H1 (cell line): Measurements from ENCODE around the gene BCL2. TPM values are rescaled to one million over a fixed set of nuclear protein-coding genes. Genes with fewer than 3 reads are reported as not detected.

ENCODE experiments used
- CTCF ChIA-PET: fragments of 300-600 bp; sonication (Branson Sonifier 250); formaldehyde crosslinking; loops from one replicate; lab custom pipeline; 2021; ENCODE audit not compliant: partially characterized antibody; lab: Charles Lee
- POLR2A ChIA-PET: fragments of 300-600 bp; sonication (Branson Sonifier 250); formaldehyde crosslinking; loops from one replicate; lab custom pipeline; 2021; ENCODE audit warnings: inconsistent platforms; ENCODE audit not compliant: partially characterized antibody; lab: Charles Lee
- DNase-seq, 2 experiments: peaks; one replicate each; pipeline versions ENCODE4 v3.0.0 to v3.0.0-alpha.2; 2010 to 2022; ENCODE audit warnings: low spot score in 2 of 2, low read depth in 1 of 2, mixed read lengths in 1 of 2
- FAIRE-seq: peaks from 2 replicates; lab custom pipeline; 2011; peaks lifted over from hg19 to GRCh38; lab: Jason Lieb, UNC
- H2AFZ ChIP-seq: 2 replicates; pipeline ENCODE4 v1.8.1; 2012; ENCODE audit warnings: low read length, inconsistent platforms
- H2AK5ac ChIP-seq: 2 replicates; pipeline ENCODE4 v1.6.1; 2013; ENCODE audit warnings: low read depth, low read length
- H2BK120ac ChIP-seq: replicated peaks from 2 replicates; pipeline ENCODE3; 2013; ENCODE audit warnings: low read depth, low read length, inconsistent platforms
- H2BK12ac ChIP-seq: 2 replicates; pipeline ENCODE4 v1.6.1; 2013; ENCODE audit warnings: low read depth, low read length
- H2BK15ac ChIP-seq: 2 replicates; pipeline ENCODE4 v1.6.1; 2013; ENCODE audit warnings: low read length
- H2BK20ac ChIP-seq: 2 replicates; pipeline ENCODE4 v1.6.1; 2013; ENCODE audit warnings: low read length
- H2BK5ac ChIP-seq: 2 replicates; pipeline ENCODE4 v1.6.1; 2013; ENCODE audit warnings: low read depth, low read length
- H3K14ac ChIP-seq: 2 replicates; pipeline ENCODE4 v1.6.1; 2013; ENCODE audit warnings: inconsistent platforms; ENCODE audit not compliant: insufficient read length
- H3K18ac ChIP-seq: 2 replicates; pipeline ENCODE4 v1.6.1; 2013; ENCODE audit warnings: low read length; ENCODE audit errors: extremely low read depth
- H3K23ac ChIP-seq: 2 replicates; pipeline ENCODE4 v1.6.1; 2013; ENCODE audit warnings: inconsistent platforms; ENCODE audit not compliant: insufficient read length
- H3K23me2 ChIP-seq: 2 replicates; pipeline ENCODE4 v1.6.1; 2013; ENCODE audit warnings: low read depth, low read length
- H3K27ac ChIP-seq: 2 replicates; pipeline ENCODE4 v1.6.1; 2011; ENCODE audit warnings: low read depth, low read length, inconsistent platforms
- H3K27me3 ChIP-seq, 4 experiments: replicated peaks in 1 of 4; 1 replicate in 1 of 4; 2 replicates in 3 of 4; pipeline versions ENCODE4 v1.6.1 to v1.8.1; 2011 to 2013; ENCODE audit warnings: low read length in 3 of 4, mild to moderate bottlenecking in 3 of 4, inconsistent platforms in 2 of 4, mixed read lengths in 2 of 4, moderate library complexity in 1 of 4; ENCODE audit not compliant: control insufficient read depth in 3 of 4, insufficient read depth in 3 of 4; ENCODE audit errors: extremely low read depth in 1 of 4
- H3K36me3 ChIP-seq, 4 experiments: 2 replicates each; pipeline versions ENCODE4 v1.6.1 to v1.8.1; 2011 to 2013; ENCODE audit warnings: mild to moderate bottlenecking in 4 of 4, low read length in 3 of 4, moderate library complexity in 2 of 4, control low read depth in 1 of 4, inconsistent platforms in 1 of 4; ENCODE audit not compliant: insufficient read depth in 4 of 4, control insufficient read depth in 2 of 4
- H3K4ac ChIP-seq: replicated peaks from 2 replicates; pipeline ENCODE3; 2013; ENCODE audit warnings: low read length, low read depth, mixed read lengths, inconsistent platforms; ENCODE audit not compliant: insufficient read length
- H3K4me1 ChIP-seq, 4 experiments: replicated peaks in 1 of 4; 1 replicate in 1 of 4; 2 replicates in 3 of 4; pipeline versions ENCODE4 v1.6.1 to v1.8.1; 2011 to 2013; ENCODE audit warnings: low read length in 3 of 4, inconsistent platforms in 2 of 4, mixed read lengths in 1 of 4; ENCODE audit not compliant: insufficient read depth in 4 of 4, control insufficient read depth in 3 of 4
- H3K4me2 ChIP-seq, 2 experiments: 2 replicates each; pipeline versions ENCODE4 v1.6.1 to v1.8.1; 2011 to 2013; ENCODE audit warnings: low read depth in 2 of 2, low read length in 2 of 2, control low read depth in 1 of 2, inconsistent platforms in 1 of 2, mild to moderate bottlenecking in 1 of 2; ENCODE audit not compliant: insufficient read depth in 1 of 2
- H3K4me3 ChIP-seq, 4 experiments: fragments of 200-600, 300-600 bp in 1 of 4; sonication (generic), shearing (Covaris generic), sonication (Bioruptor Twin) in 1 of 4; 2 replicates each; pipeline versions ENCODE4 v1.5.1 to v1.8.1; 2011 to 2016; ENCODE audit warnings: low read length in 4 of 4, low read depth in 3 of 4, control low read depth in 2 of 4, inconsistent platforms in 2 of 4, mild to moderate bottlenecking in 2 of 4, mixed read lengths in 1 of 4, moderate library complexity in 1 of 4; ENCODE audit not compliant: insufficient read depth in 2 of 4; ENCODE audit errors: extremely low read depth in 1 of 4
- H3K56ac ChIP-seq: replicated peaks from 2 replicates; pipeline ENCODE3; 2013; ENCODE audit warnings: low read depth, mild to moderate bottlenecking, mixed read lengths, low read length, inconsistent platforms; ENCODE audit not compliant: insufficient read length
- H3K79me1 ChIP-seq: 2 replicates; pipeline ENCODE4 v1.6.1; 2013; ENCODE audit warnings: low read depth, low read length, control low read depth
- H3K79me2 ChIP-seq, 2 experiments: 2 replicates each; pipeline versions ENCODE4 v1.6.1 to v1.8.1; 2012 to 2013; ENCODE audit warnings: low read length in 2 of 2, mild to moderate bottlenecking in 2 of 2, inconsistent platforms in 1 of 2; ENCODE audit not compliant: insufficient read depth in 2 of 2, control insufficient read depth in 1 of 2
- H3K9ac ChIP-seq, 4 experiments: replicated peaks in 1 of 4; 1 replicate in 1 of 4; 2 replicates in 3 of 4; pipeline versions ENCODE4 v1.6.1 to v1.8.1; 2011 to 2013; ENCODE audit warnings: low read depth in 3 of 4, low read length in 3 of 4, control low read depth in 2 of 4, mild to moderate bottlenecking in 2 of 4, moderate library complexity in 2 of 4, inconsistent platforms in 1 of 4; ENCODE audit errors: extremely low read depth in 1 of 4
- H3K9me3 ChIP-seq, 2 experiments: 2 replicates each; pipeline versions ENCODE4 v1.6.1 to v1.8.1; 2012 to 2013; ENCODE audit warnings: mild to moderate bottlenecking in 2 of 2, moderate library complexity in 2 of 2, control low read depth in 1 of 2, inconsistent platforms in 1 of 2, low read depth in 1 of 2, low read length in 1 of 2, mixed read lengths in 1 of 2; ENCODE audit not compliant: insufficient read depth in 2 of 2
- H4K20me1 ChIP-seq, 2 experiments: replicated peaks in 1 of 2; 2 replicates each; pipeline versions ENCODE3 to v1.8.1; 2011 to 2013; ENCODE audit warnings: inconsistent platforms in 2 of 2, low read length in 2 of 2, mild to moderate bottlenecking in 1 of 2; ENCODE audit not compliant: insufficient read depth in 2 of 2, control insufficient read depth in 1 of 2
- H4K5ac ChIP-seq: 2 replicates; pipeline ENCODE4 v1.6.1; 2013; ENCODE audit warnings: low read length, low read depth, mixed read lengths, inconsistent platforms; ENCODE audit not compliant: insufficient read length
- H4K8ac ChIP-seq: 2 replicates; pipeline ENCODE4 v1.8.0; 2013; ENCODE audit warnings: mild to moderate bottlenecking, moderate library complexity, low read length, inconsistent platforms; ENCODE audit not compliant: insufficient read depth; ENCODE audit errors: extremely low read depth
- H4K91ac ChIP-seq: replicated peaks from 2 replicates; pipeline ENCODE3; 2013; ENCODE audit warnings: low read length, mixed read lengths, inconsistent platforms; ENCODE audit not compliant: insufficient read length
- CBX5 ChIP-seq: fragments of 300-800, 300-1000 bp; sonication (generic); IDR thresholded peaks from 2 replicates; pipeline ENCODE4 v1.7.1; 2016; ENCODE audit warnings: antibody characterized with exemption, low read length, low read depth
- CEBPB ChIP-seq: IDR thresholded peaks from 2 replicates; pipeline ENCODE4 v1.6.1; 2012; ENCODE audit warnings: low read depth, low read length
- JUN ChIP-seq: IDR thresholded peaks from 2 replicates; pipeline ENCODE4 v1.6.1; 2011; ENCODE audit warnings: low read depth, mild to moderate bottlenecking, improper control_type of control experiment, low read length
- TAF1 ChIP-seq: IDR thresholded peaks from 2 replicates; pipeline ENCODE4 v1.6.1; 2011; ENCODE audit warnings: mild to moderate bottlenecking, low read depth, low read length
- USF2 ChIP-seq: IDR thresholded peaks from 2 replicates; pipeline ENCODE4 v1.6.1; 2011; ENCODE audit warnings: low read length, improper control_type of control experiment
- WGBS, 2 experiments: shearing (Covaris generic) in 1 of 2; methylation state at CpG; one replicate each; pipeline versions ENCODE4 v1.1.6 to v1.1.7; 2013 to 2015; ENCODE audit warnings: low lambda C conversion rate in 2 of 2, mixed read lengths in 2 of 2, inconsistent platforms in 1 of 2, low coverage in 1 of 2, missing lambda C conversion rate in 1 of 2; ENCODE audit not compliant: insufficient replicate concordance in 2 of 2, insufficient coverage in 1 of 2, insufficient read length in 1 of 2; ENCODE audit errors: extremely low coverage in 1 of 2, missing lambda C conversion rate in 1 of 2; 5-methylcytosine and 5-hydroxymethylcytosine counted together
- polyA plus RNA-seq, 7 experiments: library from polyadenylated mRNA; depleted of rRNA in 3 of 7; stranded (reverse) in 5 of 7; unstranded in 2 of 7; fragments of >200 nt in 5 of 7; fragments of 200-250 nt in 2 of 7; gene quantifications; 1 replicate in 5 of 7; 2 replicates in 1 of 7; 4 replicates in 1 of 7; pipeline versions ENCODE4 v1.2.1 to v1.2.3, GENCODE V29; 2011 to 2013; ENCODE audit warnings: missing spikeins in 2 of 7, mixed read lengths in 2 of 7
- total RNA-seq: library from RNA; stranded (reverse); fragmentation: NEBNext Ultra II Directional; extraction: Animal tissue kit (Norgen Biotek cat#: 25700); gene quantifications from 2 replicates; pipeline ENCODE4 v1.2.1, GENCODE V29; 2021

BCL2 gene
- total and polyA plus RNA-seq, 2 of the 8 experiments (the other 6 are each of a cell fraction or from before 2014, with no cell fraction given) = 0.59 to 4.5 TPM

- Histone ChIP-seq H3K56ac (no peak overlapping the region), H4K20me1 (no peaks in the 10 kb centered on the region), H3K23ac (no peak overlapping the region), H4K5ac (no peak overlapping the region), H3K14ac (no peak overlapping the region), H2BK15ac (no peak overlapping the region), H3K36me3 (no peaks in the 10 kb centered on the region), H3K79me2 (no peaks in the 10 kb centered on the region), H3K27me3 (no peaks in the 10 kb centered on the region), H2AK5ac (no peak overlapping the region), H2BK20ac (no peak overlapping the region), H3K27ac (no peak overlapping the region), H2AFZ (no peak overlapping the region), H3K23me2 (no peaks in the 10 kb centered on the region), H4K91ac (no peak overlapping the region), H2BK120ac (no peak overlapping the region), H3K4me2 (no peak overlapping the region), H3K79me1 (no peaks in the 10 kb centered on the region), H2BK12ac (no peak overlapping the region), H2BK5ac (no peak overlapping the region), H3K4me1 (peaks cover 0 to 3% (median 1%) of the 10 kb centered on the region in 4 experiments; a peak in 2 of 7 replicates), H3K4ac (no peak overlapping the region), H3K9ac (no peak overlapping the region), H4K8ac (no peak overlapping the region), H3K9me3 (no peaks in the 10 kb centered on the region), H3K4me3 (no peak overlapping the region), H3K18ac (no peak overlapping the region)
- POLR2A ChIA-PET = no interaction called here
- FAIRE-seq (no peak), DNase-seq (no peak)
- CTCF ChIA-PET = interaction anchor here (0.6 to 2.5 kb wide), 6 partner anchors 10 to 469 kb away, joined by 3 to 7 read pairs (median 4); partner anchors contain the start of gene BCL2
- 96% methylated on average over 7 of the region's 7 CpGs; no CpG with 5 or more reads in 1 of the 2 experiments for WGBS, 2 experiments
- no peak for TF ChIP-seq USF2
- no peak for TF ChIP-seq CEBPB
- TF ChIP-seq TAF1 = no peak
- TF ChIP-seq JUN = no peak
- TF ChIP-seq CBX5 = no peak
Observed at GRCh38 chr18:63290821-63291200, 28.8 kb downstream of the BCL2 start.
